T-cell (primary cell): ENCODE measurements around the gene TSR1. TPM values are rescaled to one million over a fixed set of nuclear protein-coding genes. Genes with fewer than 3 reads are reported as not detected.

ENCODE experiments used
- ATAC-seq, 4 experiments: fragments of 200-7000 bp in 3 of 4; fragments of 150-1000 bp in 1 of 4; cut with Tn5 transposase; replicated peaks in 1 of 4; 1 replicate in 3 of 4; 2 replicates in 1 of 4; pipeline ENCODE4 v1.10.0; 2021; ENCODE audit warnings: moderate library complexity in 3 of 4, mild to moderate bottlenecking in 2 of 4, moderate number of reproducible peaks in 1 of 4
- CTCF ChIA-PET, 2 donors: fragments of 300-600 bp; sonication (Branson Sonifier 250); formaldehyde crosslinking; loops; one replicate each; lab custom pipeline; 2022; ENCODE audit warnings: antibody characterized with exemption in 2 of 2; lab: Charles Lee
- POLR2A ChIA-PET, 2 donors: fragments of 300-600 bp; sonication (Branson Sonifier 250); formaldehyde crosslinking; loops; one replicate each; lab custom pipeline; 2022; ENCODE audit warnings: antibody characterized with exemption in 2 of 2; lab: Charles Lee
- DNase-seq, 35 experiments: peaks; one replicate each; pipeline versions ENCODE4 v3.0.0 to v3.0.0-alpha.2; 2013 to 2023
- H3K27ac ChIP-seq: one replicate; pipeline ENCODE4 v1.5.1; 2013; ENCODE audit warnings: low read length
- H3K27me3 ChIP-seq, 2 experiments: replicated peaks in 1 of 2; 1 replicate in 1 of 2; 2 replicates in 1 of 2; pipeline versions ENCODE4 v1.6.1 to v1.7.0; 2013; ENCODE audit warnings: low read length in 1 of 2, mixed read lengths in 1 of 2; ENCODE audit not compliant: control insufficient read depth in 2 of 2, insufficient read depth in 2 of 2; ENCODE audit errors: extremely low read depth in 1 of 2
- H3K36me3 ChIP-seq, 2 donors: 1 replicate in 1 of 2; 2 replicates in 1 of 2; pipeline versions ENCODE4 v1.6.1 to v1.7.0; 2013; ENCODE audit warnings: low read length in 1 of 2; ENCODE audit not compliant: control insufficient read depth in 2 of 2, insufficient read depth in 1 of 2; ENCODE audit errors: extremely low read depth in 1 of 2
- H3K4me1 ChIP-seq, 2 experiments: 1 replicate in 1 of 2; 2 replicates in 1 of 2; pipeline versions ENCODE4 v1.6.1 to v1.7.0; 2013; ENCODE audit warnings: low read length in 2 of 2, mixed read lengths in 1 of 2; ENCODE audit not compliant: insufficient read depth in 2 of 2, control insufficient read depth in 1 of 2; ENCODE audit errors: extremely low read depth in 1 of 2
- H3K4me3 ChIP-seq, 2 donors: 1 replicate in 1 of 2; 2 replicates in 1 of 2; pipeline versions ENCODE4 v1.5.1 to v1.7.0; 2013; ENCODE audit warnings: mild to moderate bottlenecking in 2 of 2, low read length in 1 of 2, moderate library complexity in 1 of 2; ENCODE audit not compliant: control insufficient read depth in 1 of 2; ENCODE audit errors: extremely low read depth in 1 of 2
- H3K9me3 ChIP-seq: 2 replicates; pipeline ENCODE4 v1.7.0; 2013
- H3K27ac Mint-ChIP-seq, 2 donors: one replicate each; pipeline ENCODE4 v1.8.0; 2020 to 2021; ENCODE audit warnings: mild to moderate bottlenecking in 2 of 2, mixed read lengths in 2 of 2
- H3K27me3 Mint-ChIP-seq, 2 donors: one replicate each; pipeline ENCODE4 v1.8.0; 2021 to 2022; ENCODE audit warnings: mixed read lengths in 2 of 2
- H3K36me3 Mint-ChIP-seq: one replicate; pipeline ENCODE4 v1.8.0; 2021; ENCODE audit warnings: mixed read lengths
- H3K4me1 Mint-ChIP-seq, 3 donors: one replicate each; pipeline ENCODE4 v1.8.0; 2020 to 2022; ENCODE audit warnings: mixed read lengths in 3 of 3, mild to moderate bottlenecking in 1 of 3
- H3K4me3 Mint-ChIP-seq, 3 donors: one replicate each; pipeline ENCODE4 v1.8.0; 2020 to 2022; ENCODE audit warnings: mild to moderate bottlenecking in 3 of 3, mixed read lengths in 3 of 3, moderate library complexity in 3 of 3
- H3K9me3 Mint-ChIP-seq, 3 donors: one replicate each; pipeline ENCODE4 v1.8.0; 2020 to 2022; ENCODE audit warnings: mixed read lengths in 3 of 3
- WGBS: methylation state at CpG from one replicate; pipeline ENCODE4 v1.1.5; 2013; ENCODE audit warnings: missing lambda C conversion rate; ENCODE audit not compliant: insufficient coverage; 5-methylcytosine and 5-hydroxymethylcytosine counted together
- total RNA-seq, 35 experiments: library from RNA in 6 of 35; stranded (reverse) in 6 of 35; fragments of 120-200 nt in 1 of 35; gene quantifications; one replicate each; pipeline versions ENCODE4 v1.2.1 to v1.2.4 and lab custom pipeline; 2013 to 2026

TSR1 gene
- total RNA-seq, 5 donors from 2014 or later (not counting 1 experiment from before 2014, with no cell fraction given): 27.8 to 33.7 (median 28.8) TPM

DNA sequence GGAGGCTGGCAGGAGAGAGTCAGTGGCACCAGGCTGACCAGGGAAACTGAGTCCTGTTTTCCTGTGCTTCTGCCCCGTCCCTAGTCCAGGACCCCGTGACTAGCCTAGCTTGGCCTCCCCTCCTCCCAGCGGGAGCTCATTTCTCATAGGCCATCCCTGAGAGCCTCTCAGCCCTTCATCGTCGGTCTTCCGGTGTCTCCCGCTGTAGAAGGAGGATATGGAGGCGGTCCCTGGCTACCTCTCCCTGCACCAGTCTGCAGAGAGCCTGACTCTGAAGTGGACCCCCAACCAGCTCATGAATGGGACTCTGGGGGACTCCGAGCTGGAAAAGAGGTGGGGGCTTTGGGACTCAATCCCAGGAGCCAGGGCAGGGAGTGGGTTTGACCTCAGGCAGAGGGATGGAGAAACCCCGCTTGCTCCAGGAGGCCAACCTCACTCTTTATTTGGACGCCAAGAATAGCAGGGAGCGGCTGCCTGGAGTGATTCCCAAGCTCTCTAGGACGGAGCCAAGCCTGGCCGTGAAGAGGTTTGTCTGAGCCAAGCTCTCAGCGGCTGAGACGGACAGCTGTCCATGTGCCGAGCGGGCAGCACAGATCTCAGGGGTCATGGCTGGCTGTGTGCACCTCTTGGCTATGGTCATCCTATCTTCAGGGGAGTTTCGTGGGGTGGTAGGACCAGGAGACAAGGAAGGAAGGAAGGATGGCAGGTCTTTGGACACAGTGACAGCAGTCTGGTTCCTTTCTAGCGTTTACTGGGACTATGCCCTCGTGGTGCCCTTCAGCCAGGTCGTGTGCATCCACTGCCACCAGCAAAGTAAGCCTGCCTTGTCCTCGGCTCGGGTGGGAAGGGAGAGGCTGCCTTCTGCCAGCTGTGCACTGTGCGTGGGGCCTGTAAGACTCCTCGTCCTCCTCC, 27.9 kb upstream of the TSR1 start:
- Histone ChIP-seq H3K27ac (no peak overlapping the region), H3K4me3 (no peak overlapping the region), H3K4me1 (no peaks in the 10 kb centered on the region), H3K36me3 (peaks cover 27 to 47% of the 10 kb centered on the region in 2 donors), H3K9me3 (no peaks in the 10 kb centered on the region), H3K27me3 (no peaks in the 10 kb centered on the region)
- Mint-ChIP-seq H3K4me1 (no peaks in the 10 kb centered on the region), H3K4me3 (no peak overlapping the region), H3K27me3 (no peaks in the 10 kb centered on the region), H3K27ac (no peak overlapping the region), H3K36me3 (peaks cover 17% of the 10 kb centered on the region), H3K9me3 (no peaks in the 10 kb centered on the region)
- DNase-seq (no peak), ATAC-seq (no peak)
- ChIA-PET POLR2A (no interaction called here), CTCF (interaction anchor here in 1 of 2 donors (1.3 kb wide), 1 partner anchor 10 kb away, joined by 5 read pairs; no protein-coding TSS in a partner anchor)
- 90% methylated on average over 16 of the region's 26 CpGs for WGBS

DNA sequence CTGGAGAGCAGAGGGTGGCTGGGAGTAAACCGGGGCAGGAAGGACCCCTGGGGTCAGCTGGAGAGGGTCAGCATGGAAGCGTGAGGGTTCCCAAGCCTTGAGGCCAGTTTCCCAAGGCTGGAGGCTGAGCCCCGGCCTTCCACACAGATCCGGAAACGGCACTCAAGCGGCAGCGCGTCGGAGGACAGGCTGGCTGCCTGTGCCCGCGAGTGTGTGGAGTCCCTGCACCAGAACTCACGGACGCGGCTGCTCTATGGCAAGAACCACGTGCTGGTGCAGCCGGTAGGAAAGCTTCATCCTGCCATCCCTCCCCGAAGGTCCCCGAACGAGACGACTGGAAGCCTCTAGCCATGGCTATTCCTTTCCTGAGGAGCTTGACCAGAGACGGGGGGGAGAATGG, 27.1 kb upstream of the TSR1 start:
- H3K4me1 ChIP-seq: no peaks in the 10 kb centered on the region

DNA sequence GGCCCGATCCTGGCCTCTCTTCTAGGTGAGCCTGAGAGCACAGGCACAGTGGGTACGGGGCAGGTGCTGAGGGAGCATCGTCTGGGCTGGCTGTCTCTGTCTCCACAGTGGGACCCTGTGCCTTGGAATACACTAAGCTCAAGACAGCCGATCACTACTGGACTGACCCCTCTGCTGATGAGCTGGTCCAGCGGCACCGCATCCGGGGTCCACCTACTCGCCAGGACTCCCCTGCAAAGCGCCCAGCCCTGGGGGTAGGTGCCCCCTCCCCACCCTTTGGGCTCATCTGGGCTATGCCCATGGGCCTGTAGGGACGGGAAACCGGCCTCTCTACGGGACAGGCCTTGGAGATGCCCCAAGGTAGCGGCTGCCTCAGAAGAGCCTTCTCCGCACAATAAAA, 26.6 kb upstream of the TSR1 start:
- ChIA-PET CTCF (interaction anchor here in 1 of 2 donors (1.3 kb wide), 1 partner anchor 9 kb away, joined by 5 read pairs; no protein-coding TSS in a partner anchor), POLR2A (no interaction called here)
- Histone ChIP-seq H3K27ac (no peak overlapping the region), H3K27me3 (no peaks in the 10 kb centered on the region), H3K9me3 (no peaks in the 10 kb centered on the region), H3K4me1 (no peaks in the 10 kb centered on the region), H3K36me3 (peaks cover 25 to 43% of the 10 kb centered on the region in 2 donors), H3K4me3 (no peak overlapping the region)
- Mint-ChIP-seq H3K27ac (no peak overlapping the region), H3K4me1 (no peaks in the 10 kb centered on the region), H3K36me3 (peaks cover 17% of the 10 kb centered on the region), H3K27me3 (no peaks in the 10 kb centered on the region), H3K4me3 (no peak overlapping the region), H3K9me3 (no peaks in the 10 kb centered on the region)
- WGBS: 93% methylated on average over 4 of the region's 14 CpGs
- no peak for ATAC-seq
- DNase-seq: no peak

More for the DNA sequence above, 27.1 kb upstream of the TSR1 start:
- H3K4me3 Mint-ChIP-seq: no peak overlapping the region
- Histone ChIP-seq H3K9me3 (no peaks in the 10 kb centered on the region), H3K36me3 (peaks cover 27 to 43% of the 10 kb centered on the region in 2 donors), H3K27me3 (no peaks in the 10 kb centered on the region), H3K4me3 (no peak overlapping the region), H3K27ac (no peak overlapping the region)
- POLR2A ChIA-PET: no interaction called here
- peaks cover 17% of the 10 kb centered on the region for H3K36me3 Mint-ChIP-seq
- H3K4me1 Mint-ChIP-seq: no peaks in the 10 kb centered on the region
- H3K9me3 Mint-ChIP-seq: no peaks in the 10 kb centered on the region
- ATAC-seq (no peak), DNase-seq (no peak)
- CTCF ChIA-PET: interaction anchor here in 1 of 2 donors (1.3 kb wide), 1 partner anchor 9 kb away, joined by 5 read pairs; no protein-coding TSS in a partner anchor
- 98% methylated on average over 20 of the region's 21 CpGs for WGBS
- no peak overlapping the region for H3K27ac Mint-ChIP-seq
- H3K27me3 Mint-ChIP-seq: no peaks in the 10 kb centered on the region

DNA sequence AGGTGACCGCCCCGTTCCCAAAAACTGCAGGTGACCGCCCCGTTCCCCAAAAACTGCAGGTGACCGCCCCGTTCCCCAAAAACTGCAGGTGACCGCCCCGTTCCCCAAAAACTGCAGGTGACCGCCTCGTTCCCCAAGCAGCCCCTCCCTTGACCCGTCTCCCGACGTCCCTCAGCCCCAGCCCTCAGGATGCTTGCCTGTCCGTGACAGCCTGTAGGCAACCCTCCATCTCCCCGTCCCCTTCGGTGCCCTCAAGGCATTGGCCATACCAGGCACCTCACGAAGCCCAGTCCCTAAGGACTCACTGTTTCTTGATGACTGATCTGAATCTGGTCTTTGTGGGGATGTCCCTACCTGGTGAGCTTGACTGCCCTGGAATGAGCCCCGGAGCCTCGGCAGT, 26.2 kb upstream of the TSR1 start:
- H3K4me3 Mint-ChIP-seq: no peak overlapping the region
- Histone ChIP-seq H3K4me1 (no peaks in the 10 kb centered on the region), H3K27ac (no peak overlapping the region), H3K36me3 (peaks cover 24 to 43% of the 10 kb centered on the region in 2 donors), H3K4me3 (no peak overlapping the region), H3K9me3 (no peaks in the 10 kb centered on the region), H3K27me3 (no peaks in the 10 kb centered on the region)
- 93% methylated on average over 16 of the region's 19 CpGs for WGBS
- H3K27ac Mint-ChIP-seq: no peak overlapping the region
- ChIA-PET POLR2A (interaction anchor here in 1 of 2 donors (0.5 kb wide), 1 partner anchor 244 kb away, joined by 3 read pairs; no protein-coding TSS in a partner anchor), CTCF (no interaction called here)
- DNase-seq (no peak), ATAC-seq (no peak)
- no peaks in the 10 kb centered on the region for H3K4me1 Mint-ChIP-seq
- H3K9me3 Mint-ChIP-seq: no peaks in the 10 kb centered on the region
- H3K27me3 Mint-ChIP-seq: no peaks in the 10 kb centered on the region
- H3K36me3 Mint-ChIP-seq: peaks cover 20% of the 10 kb centered on the region

DNA sequence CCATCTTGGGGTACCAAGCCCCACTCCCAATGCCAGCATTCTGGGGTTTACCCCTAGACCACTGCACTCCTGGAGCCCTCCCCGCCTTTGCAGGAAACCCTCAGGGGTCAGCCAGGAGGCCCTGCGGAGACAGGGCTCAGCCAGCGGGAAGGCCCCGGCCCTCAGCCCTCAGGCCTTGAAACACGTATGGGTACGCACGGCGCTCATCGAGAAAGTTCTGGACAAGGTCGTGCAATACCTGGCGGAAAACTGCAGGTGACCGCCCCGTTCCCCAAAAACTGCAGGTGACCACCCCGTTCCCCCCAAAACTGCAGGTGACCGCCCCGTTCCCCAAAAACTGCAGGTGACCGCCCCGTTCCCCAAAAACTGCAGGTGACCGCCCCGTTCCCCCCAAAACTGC, 25.8 kb upstream of the TSR1 start:
- WGBS: 96% methylated on average over 19 of the region's 20 CpGs
- H3K9me3 Mint-ChIP-seq: no peaks in the 10 kb centered on the region
- Histone ChIP-seq H3K27me3 (no peaks in the 10 kb centered on the region), H3K9me3 (no peaks in the 10 kb centered on the region), H3K4me3 (no peak overlapping the region), H3K4me1 (no peaks in the 10 kb centered on the region), H3K36me3 (peaks cover 24 to 45% of the 10 kb centered on the region in 2 donors), H3K27ac (no peak overlapping the region)
- CTCF ChIA-PET: no interaction called here
- H3K36me3 Mint-ChIP-seq: peaks cover 19% of the 10 kb centered on the region
- DNase-seq: no peak
- POLR2A ChIA-PET: interaction anchor here in 1 of 2 donors (0.5 kb wide), 1 partner anchor 244 kb away, joined by 3 read pairs; no protein-coding TSS in a partner anchor
- no peak overlapping the region for H3K4me3 Mint-ChIP-seq
- ATAC-seq: no peak
- no peaks in the 10 kb centered on the region for H3K27me3 Mint-ChIP-seq
- no peak overlapping the region for H3K27ac Mint-ChIP-seq
- no peaks in the 10 kb centered on the region for H3K4me1 Mint-ChIP-seq

DNA sequence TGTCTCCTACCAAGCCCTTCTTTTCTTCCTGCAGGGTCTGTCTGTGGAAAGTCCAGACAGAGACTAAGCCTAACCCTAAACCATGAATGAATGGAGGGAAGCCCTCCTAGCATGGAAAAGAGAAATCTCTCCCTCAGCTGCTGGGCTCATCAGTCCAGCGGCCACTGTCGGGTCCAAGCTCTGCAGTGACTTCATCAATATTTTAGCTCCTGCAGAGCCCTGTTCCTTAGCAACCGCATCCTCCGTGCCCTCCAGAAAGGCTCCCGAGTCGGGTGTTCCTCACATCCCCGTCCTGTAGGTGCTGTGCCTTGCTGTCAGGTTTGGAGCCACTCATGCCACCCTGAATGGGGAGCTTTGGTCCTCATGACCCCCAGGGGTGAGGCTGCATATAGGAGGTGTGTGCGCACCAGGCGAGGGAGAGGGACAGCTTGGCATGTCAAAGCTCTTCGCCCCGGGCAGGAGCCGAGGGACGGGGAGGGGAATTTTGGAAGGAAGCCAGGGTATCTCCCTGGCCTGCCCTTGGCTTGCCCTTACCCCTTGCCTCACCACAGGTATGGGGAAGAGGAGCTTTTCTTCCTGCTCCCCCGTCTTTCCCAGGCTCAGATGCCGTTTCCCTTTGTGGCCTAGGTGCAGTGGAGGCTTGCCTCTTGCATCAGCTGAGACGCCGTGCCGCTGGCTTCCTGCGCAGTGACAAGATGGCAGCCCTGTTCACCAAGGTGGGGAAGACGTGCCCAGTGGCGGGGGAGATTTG, 24.9 kb upstream of the TSR1 start:
- DNase-seq (no peak), ATAC-seq (no peak)
- no peaks in the 10 kb centered on the region for H3K9me3 Mint-ChIP-seq
- Histone ChIP-seq H3K27ac (no peak overlapping the region), H3K4me1 (no peaks in the 10 kb centered on the region), H3K4me3 (no peak overlapping the region), H3K27me3 (no peaks in the 10 kb centered on the region), H3K36me3 (peaks cover 24 to 38% of the 10 kb centered on the region in 2 donors), H3K9me3 (no peaks in the 10 kb centered on the region)
- no peak overlapping the region for H3K4me3 Mint-ChIP-seq
- 89% methylated on average over 17 of the region's 21 CpGs for WGBS
- H3K27ac Mint-ChIP-seq: no peak overlapping the region
- peaks cover 15% of the 10 kb centered on the region for H3K36me3 Mint-ChIP-seq
- H3K27me3 Mint-ChIP-seq: no peaks in the 10 kb centered on the region
- no peaks in the 10 kb centered on the region for H3K4me1 Mint-ChIP-seq
- CTCF ChIA-PET: interaction anchor here in 1 of 2 donors (0.5 kb wide), 1 partner anchor 652 kb away, joined by 4 read pairs; no protein-coding TSS in a partner anchor
- POLR2A ChIA-PET: interaction anchor here in 1 of 2 donors (0.5 to 0.6 kb wide), 2 partner anchors 26 to 95 kb away, joined by 3 read pairs; no protein-coding TSS in a partner anchor
